Hepatocyte (in vitro differentiated cells): ENCODE data around the gene TMEM30A. TPM values are rescaled to one million over a fixed set of nuclear protein-coding genes. Genes with fewer than 3 reads are reported as not detected.

Source experiments
- DNase-seq: peaks from one replicate; pipeline ENCODE4 v3.0.0-alpha.2; 2016; ENCODE audit warnings: low spot score
- H2AFZ ChIP-seq: fragments of 200-600 bp; sonication (generic); 2 replicates; pipeline ENCODE4 v1.6.0; 2016; ENCODE audit warnings: antibody characterized with exemption, mild to moderate bottlenecking
- H3K27ac ChIP-seq: fragments of 200-600 bp; sonication (generic); 2 replicates; pipeline ENCODE4 v1.5.1; 2016; ENCODE audit warnings: mild to moderate bottlenecking
- H3K27me3 ChIP-seq: fragments of 200-600 bp; sonication (generic); 2 replicates; pipeline ENCODE4 v1.6.1; 2016
- H3K36me3 ChIP-seq: fragments of 200-600 bp; sonication (generic); replicated peaks from 2 replicates; pipeline ENCODE4 v1.5.1; 2016; ENCODE audit warnings: low read depth; ENCODE audit not compliant: insufficient read depth
- H3K4me1 ChIP-seq: fragments of 200-600 bp; sonication (generic); 2 replicates; pipeline ENCODE4 v1.5.1; 2016; ENCODE audit warnings: mild to moderate bottlenecking, moderate library complexity; ENCODE audit not compliant: insufficient read depth
- H3K4me2 ChIP-seq: fragments of 200-600 bp; sonication (generic); 2 replicates; pipeline ENCODE4 v1.6.0; 2016
- H3K4me3 ChIP-seq: fragments of 200-600 bp; sonication (generic); 2 replicates; pipeline ENCODE4 v1.5.1; 2016; ENCODE audit warnings: mild to moderate bottlenecking
- H3K79me2 ChIP-seq: fragments of 200-600 bp; sonication (generic); 2 replicates; pipeline ENCODE4 v1.6.0; 2017; ENCODE audit warnings: mild to moderate bottlenecking
- H3K9me2 ChIP-seq: fragments of 200-600 bp; sonication (generic); replicated peaks from 2 replicates; pipeline ENCODE4 v1.6.0; 2017; ENCODE audit warnings: mild to moderate bottlenecking; ENCODE audit not compliant: insufficient read depth
- H3K9me3 ChIP-seq: fragments of 200-600 bp; sonication (generic); 2 replicates; pipeline ENCODE4 v1.5.1; 2016; ENCODE audit warnings: low read depth, mild to moderate bottlenecking
- H4K20me1 ChIP-seq: fragments of 200-600 bp; sonication (generic); 2 replicates; pipeline ENCODE4 v1.6.0; 2016; ENCODE audit warnings: mild to moderate bottlenecking; ENCODE audit not compliant: insufficient read depth, poor library complexity, severe bottlenecking
- CTCF ChIP-seq: fragments of 200-600 bp; sonication (generic); IDR thresholded peaks from 2 replicates; pipeline ENCODE4 v1.5.1; 2016; ENCODE audit warnings: antibody characterized with exemption, mild to moderate bottlenecking; ENCODE audit not compliant: poor library complexity
- EZH2 ChIP-seq: fragments of 200-600 bp; sonication (generic); IDR thresholded peaks from 2 replicates; pipeline ENCODE4 v1.6.1; 2016; ENCODE audit warnings: antibody characterized with exemption, mild to moderate bottlenecking, borderline replicate concordance
- EZH2phosphoT487 ChIP-seq: fragments of 200-600 bp; sonication (generic); IDR thresholded peaks from one replicate; pipeline ENCODE4 v1.6.1; 2018; ENCODE audit warnings: antibody characterized with exemption, mild to moderate bottlenecking, low read depth, moderate library complexity; ENCODE audit not compliant: unreplicated experiment, severe bottlenecking
- WGBS: methylation state at CpG from one replicate; pipeline ENCODE4 v1.1.6; 2016; ENCODE audit warnings: low lambda C conversion rate; ENCODE audit errors: missing lambda C conversion rate; 5-methylcytosine and 5-hydroxymethylcytosine counted together
- polyA plus RNA-seq: library from polyadenylated mRNA; unstranded; fragments of >200 nt; fragmentation: Nextera tagmentation; extraction: Ambion mirVana; gene quantifications from 2 replicates; pipeline ENCODE4 v1.2.1, GENCODE V29; 2016
- total RNA-seq: library from RNA; depleted of rRNA; stranded (reverse); fragments of >200 nt; gene quantifications from 2 replicates; pipeline ENCODE4 v1.2.3, GENCODE V29; 2014

The TMEM30A gene
- total and polyA plus RNA-seq, 2 experiments from 2014 or later: 71.1 to 165 TPM

- Histone ChIP-seq H3K4me2 (no peak overlapping the region), H3K4me3 (no peak overlapping the region), H3K36me3 (no peaks in the 10 kb centered on the region), H3K27me3 (no peaks in the 10 kb centered on the region), H3K9me2 (no peaks in the 10 kb centered on the region), H3K27ac (no peak overlapping the region), H3K9me3 (no peaks in the 10 kb centered on the region), H2AFZ (no peak overlapping the region), H4K20me1 (no peaks in the 10 kb centered on the region), H3K4me1 (peaks cover 3% of the 10 kb centered on the region), H3K79me2 (no peaks in the 10 kb centered on the region)
- 100% methylated on average over 1 of the region's 1 CpG for WGBS
- no peak for DNase-seq
- no peak for TF ChIP-seq EZH2phosphoT487
- no peak for TF ChIP-seq CTCF
- TF ChIP-seq EZH2: no peak
These were observed 45.1 kb upstream of the TMEM30A start for GRCh38 chr6:75329703-75330102.

GRCh38 chr6:75327807-75328206 is 43.2 kb upstream of the TMEM30A start:
- no peaks in the 10 kb centered on the region for H3K27me3 ChIP-seq
- H4K20me1 ChIP-seq: no peaks in the 10 kb centered on the region
- H3K27ac ChIP-seq: no peak overlapping the region
- H3K4me1 ChIP-seq: no peaks in the 10 kb centered on the region
- DNase-seq: no peak
- WGBS: 91% methylated on average over 1 of the region's 1 CpG
- no peaks in the 10 kb centered on the region for H3K9me2 ChIP-seq
- no peak overlapping the region for H3K4me2 ChIP-seq
- TF ChIP-seq CTCF: no peak
- no peak for TF ChIP-seq EZH2phosphoT487
- no peak for TF ChIP-seq EZH2
- no peak overlapping the region for H2AFZ ChIP-seq
- no peak overlapping the region for H3K4me3 ChIP-seq
- H3K9me3 ChIP-seq: no peaks in the 10 kb centered on the region
- no peaks in the 10 kb centered on the region for H3K79me2 ChIP-seq
- H3K36me3 ChIP-seq: no peaks in the 10 kb centered on the region

GRCh38 chr6:75326557-75327258 is 42.1 kb upstream of the TMEM30A start:
- TF ChIP-seq EZH2phosphoT487: no peak
- no peak for TF ChIP-seq CTCF
- TF ChIP-seq EZH2: no peak
- no peak overlapping the region for H3K4me2 ChIP-seq
- WGBS: 69% methylated on average over 2 of the region's 2 CpGs

GRCh38 chr6:75318900-75319299 is 34.3 kb upstream of the TMEM30A start:
- Histone ChIP-seq H3K4me2 (no peak overlapping the region), H3K27ac (no peak overlapping the region), H3K9me3 (no peaks in the 10 kb centered on the region), H3K79me2 (no peaks in the 10 kb centered on the region), H2AFZ (no peak overlapping the region), H3K4me3 (no peak overlapping the region), H3K9me2 (no peaks in the 10 kb centered on the region), H4K20me1 (no peaks in the 10 kb centered on the region), H3K36me3 (no peaks in the 10 kb centered on the region), H3K27me3 (no peaks in the 10 kb centered on the region), H3K4me1 (no peaks in the 10 kb centered on the region)
- 50% methylated on average over 2 of the region's 2 CpGs for WGBS
- no peak for DNase-seq
- TF ChIP-seq EZH2 (no peak), EZH2phosphoT487 (no peak), CTCF (no peak)

More at GRCh38 chr6:75326557-75327258, 42.1 kb upstream of the TMEM30A start:
- no peak for DNase-seq
- no peaks in the 10 kb centered on the region for H3K4me1 ChIP-seq
- H3K36me3 ChIP-seq: no peaks in the 10 kb centered on the region
- H3K9me2 ChIP-seq: no peaks in the 10 kb centered on the region
- H3K27ac ChIP-seq: no peak overlapping the region
- no peaks in the 10 kb centered on the region for H3K9me3 ChIP-seq
- no peak overlapping the region for H3K4me3 ChIP-seq
- H3K27me3 ChIP-seq: no peaks in the 10 kb centered on the region
- H4K20me1 ChIP-seq: no peaks in the 10 kb centered on the region
- no peaks in the 10 kb centered on the region for H3K79me2 ChIP-seq
- no peak overlapping the region for H2AFZ ChIP-seq
